HCT116 (cell line): Measurements from ENCODE around the gene DDX6.
"Not testable (repeated sequence)": the region's sequence is repeated elsewhere in the genome, so short reads cannot be mapped to it uniquely, and the experiment has no call there.

Experiments
- FOSL1 ChIP-seq: IDR thresholded peaks from 2 replicates; pipeline ENCODE4 v1.6.1; 2012; ENCODE audit warnings: low read depth
- JUND ChIP-seq: IDR thresholded peaks from 2 replicates; pipeline ENCODE4 v1.6.1; 2012
- YY1 ChIP-seq: IDR thresholded peaks from 2 replicates; pipeline ENCODE4 v1.6.1; 2011; ENCODE audit warnings: low read length, low read depth, moderate library complexity, mild to moderate bottlenecking; ENCODE audit not compliant: insufficient replicate concordance; ENCODE audit errors: extremely low read depth
- TF ChIP-seq, protein P1 (sequence below), 3 experiments: fragments of 200-600 bp in 1 of 3; sonication (generic) in 1 of 3; IDR thresholded peaks in 2 of 3; conservative IDR thresholded peaks in 1 of 3; 2 replicates each; pipeline ENCODE4 v1.5.1; 2012 to 2017; ENCODE audit warnings: low read depth in 2 of 3, low read length in 2 of 3, antibody characterized with exemption in 1 of 3, borderline replicate concordance in 1 of 3, control low read depth in 1 of 3, mild to moderate bottlenecking in 1 of 3, mixed read lengths in 1 of 3, mixed run types in 1 of 3, moderate library complexity in 1 of 3; ENCODE audit not compliant: insufficient read depth in 1 of 3
- TF ChIP-seq, protein P2 (sequence below): IDR thresholded peaks from 2 replicates; pipeline ENCODE4 v1.6.1; 2012; ENCODE audit warnings: low read depth

DNA sequence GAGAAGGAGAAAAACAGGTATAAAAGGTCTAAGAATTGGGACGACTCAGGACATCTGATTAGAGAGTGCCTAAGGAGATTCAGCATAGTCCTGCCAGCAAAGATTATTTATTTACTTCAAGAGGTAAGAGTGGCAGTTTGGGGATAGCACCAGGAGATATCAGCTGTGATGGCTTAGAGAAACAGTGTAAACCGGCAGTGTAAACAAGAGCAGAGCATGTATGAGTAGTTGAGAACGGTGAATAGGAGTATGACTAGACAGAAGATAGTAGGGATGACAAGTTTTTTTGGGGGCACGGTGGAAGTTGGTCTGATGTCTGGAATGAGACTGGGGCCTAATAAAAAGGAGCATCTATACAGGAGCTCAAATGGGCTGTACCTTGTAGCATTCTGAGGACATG lies 73.2 kb downstream of the DDX6 start:
- TF ChIP-seq, protein P1, sequence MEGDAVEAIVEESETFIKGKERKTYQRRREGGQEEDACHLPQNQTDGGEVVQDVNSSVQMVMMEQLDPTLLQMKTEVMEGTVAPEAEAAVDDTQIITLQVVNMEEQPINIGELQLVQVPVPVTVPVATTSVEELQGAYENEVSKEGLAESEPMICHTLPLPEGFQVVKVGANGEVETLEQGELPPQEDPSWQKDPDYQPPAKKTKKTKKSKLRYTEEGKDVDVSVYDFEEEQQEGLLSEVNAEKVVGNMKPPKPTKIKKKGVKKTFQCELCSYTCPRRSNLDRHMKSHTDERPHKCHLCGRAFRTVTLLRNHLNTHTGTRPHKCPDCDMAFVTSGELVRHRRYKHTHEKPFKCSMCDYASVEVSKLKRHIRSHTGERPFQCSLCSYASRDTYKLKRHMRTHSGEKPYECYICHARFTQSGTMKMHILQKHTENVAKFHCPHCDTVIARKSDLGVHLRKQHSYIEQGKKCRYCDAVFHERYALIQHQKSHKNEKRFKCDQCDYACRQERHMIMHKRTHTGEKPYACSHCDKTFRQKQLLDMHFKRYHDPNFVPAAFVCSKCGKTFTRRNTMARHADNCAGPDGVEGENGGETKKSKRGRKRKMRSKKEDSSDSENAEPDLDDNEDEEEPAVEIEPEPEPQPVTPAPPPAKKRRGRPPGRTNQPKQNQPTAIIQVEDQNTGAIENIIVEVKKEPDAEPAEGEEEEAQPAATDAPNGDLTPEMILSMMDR (IDR thresholded peaks at IDR 0.05 in 2 of 3, conservative IDR thresholded peaks at IDR 0.05 in 1 of 3; ENCODE audit: borderline replicate concordance in 1 of 3, insufficient read depth in 1 of 3, low read depth in 2 of 3, low read length in 2 of 3): not testable (repeated sequence)
- TF ChIP-seq YY1, JUND, FOSL1: not testable (repeated sequence)
- TF ChIP-seq, protein P2, sequence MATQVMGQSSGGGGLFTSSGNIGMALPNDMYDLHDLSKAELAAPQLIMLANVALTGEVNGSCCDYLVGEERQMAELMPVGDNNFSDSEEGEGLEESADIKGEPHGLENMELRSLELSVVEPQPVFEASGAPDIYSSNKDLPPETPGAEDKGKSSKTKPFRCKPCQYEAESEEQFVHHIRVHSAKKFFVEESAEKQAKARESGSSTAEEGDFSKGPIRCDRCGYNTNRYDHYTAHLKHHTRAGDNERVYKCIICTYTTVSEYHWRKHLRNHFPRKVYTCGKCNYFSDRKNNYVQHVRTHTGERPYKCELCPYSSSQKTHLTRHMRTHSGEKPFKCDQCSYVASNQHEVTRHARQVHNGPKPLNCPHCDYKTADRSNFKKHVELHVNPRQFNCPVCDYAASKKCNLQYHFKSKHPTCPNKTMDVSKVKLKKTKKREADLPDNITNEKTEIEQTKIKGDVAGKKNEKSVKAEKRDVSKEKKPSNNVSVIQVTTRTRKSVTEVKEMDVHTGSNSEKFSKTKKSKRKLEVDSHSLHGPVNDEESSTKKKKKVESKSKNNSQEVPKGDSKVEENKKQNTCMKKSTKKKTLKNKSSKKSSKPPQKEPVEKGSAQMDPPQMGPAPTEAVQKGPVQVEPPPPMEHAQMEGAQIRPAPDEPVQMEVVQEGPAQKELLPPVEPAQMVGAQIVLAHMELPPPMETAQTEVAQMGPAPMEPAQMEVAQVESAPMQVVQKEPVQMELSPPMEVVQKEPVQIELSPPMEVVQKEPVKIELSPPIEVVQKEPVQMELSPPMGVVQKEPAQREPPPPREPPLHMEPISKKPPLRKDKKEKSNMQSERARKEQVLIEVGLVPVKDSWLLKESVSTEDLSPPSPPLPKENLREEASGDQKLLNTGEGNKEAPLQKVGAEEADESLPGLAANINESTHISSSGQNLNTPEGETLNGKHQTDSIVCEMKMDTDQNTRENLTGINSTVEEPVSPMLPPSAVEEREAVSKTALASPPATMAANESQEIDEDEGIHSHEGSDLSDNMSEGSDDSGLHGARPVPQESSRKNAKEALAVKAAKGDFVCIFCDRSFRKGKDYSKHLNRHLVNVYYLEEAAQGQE: not testable (repeated sequence)
